ENCODE measurements around the gene JAZF1.

DNA sequence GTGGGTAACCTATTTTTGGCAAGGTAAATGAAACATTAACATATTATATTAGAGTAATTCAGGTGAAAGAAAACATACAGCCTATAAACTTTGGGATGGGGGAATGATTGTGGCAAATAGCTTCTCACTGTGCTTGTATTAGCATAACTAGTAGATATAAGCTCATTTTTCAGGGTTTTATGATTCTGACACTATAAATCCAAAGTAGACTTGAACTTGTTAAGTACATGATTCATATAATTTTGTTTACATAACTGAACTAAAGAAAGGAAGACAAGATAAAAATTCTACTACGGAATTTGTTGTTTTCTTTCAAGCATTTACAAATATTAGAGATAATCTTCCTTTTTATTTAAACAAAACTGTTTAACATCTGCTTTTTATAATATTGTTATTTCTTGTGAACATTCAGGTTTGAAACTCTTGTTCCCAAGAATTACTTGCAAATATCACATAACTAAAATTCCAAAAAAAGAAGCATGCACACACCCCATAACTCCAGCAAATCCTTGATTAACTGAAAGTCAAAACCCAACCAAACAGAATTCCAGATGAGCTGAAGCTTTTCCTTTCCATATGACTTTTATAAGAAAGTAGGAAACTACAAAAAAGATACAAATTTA, 142.3 kb downstream of the JAZF1 start:
- TF ChIP-seq, protein P1, sequence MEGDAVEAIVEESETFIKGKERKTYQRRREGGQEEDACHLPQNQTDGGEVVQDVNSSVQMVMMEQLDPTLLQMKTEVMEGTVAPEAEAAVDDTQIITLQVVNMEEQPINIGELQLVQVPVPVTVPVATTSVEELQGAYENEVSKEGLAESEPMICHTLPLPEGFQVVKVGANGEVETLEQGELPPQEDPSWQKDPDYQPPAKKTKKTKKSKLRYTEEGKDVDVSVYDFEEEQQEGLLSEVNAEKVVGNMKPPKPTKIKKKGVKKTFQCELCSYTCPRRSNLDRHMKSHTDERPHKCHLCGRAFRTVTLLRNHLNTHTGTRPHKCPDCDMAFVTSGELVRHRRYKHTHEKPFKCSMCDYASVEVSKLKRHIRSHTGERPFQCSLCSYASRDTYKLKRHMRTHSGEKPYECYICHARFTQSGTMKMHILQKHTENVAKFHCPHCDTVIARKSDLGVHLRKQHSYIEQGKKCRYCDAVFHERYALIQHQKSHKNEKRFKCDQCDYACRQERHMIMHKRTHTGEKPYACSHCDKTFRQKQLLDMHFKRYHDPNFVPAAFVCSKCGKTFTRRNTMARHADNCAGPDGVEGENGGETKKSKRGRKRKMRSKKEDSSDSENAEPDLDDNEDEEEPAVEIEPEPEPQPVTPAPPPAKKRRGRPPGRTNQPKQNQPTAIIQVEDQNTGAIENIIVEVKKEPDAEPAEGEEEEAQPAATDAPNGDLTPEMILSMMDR (IDR thresholded peaks at IDR 0.05; ENCODE audit: poor library complexity): no peak
- TF ChIP-seq EZH2 (IDR thresholded peaks at IDR 0.05; ENCODE audit: borderline replicate concordance) (no peak), EZH2phosphoT487 (IDR thresholded peaks at IDR 0.05; ENCODE audit: low read depth, severe bottlenecking, unreplicated experiment) (no peak)

Measured in hepatocyte (in vitro differentiated cells).